GM12873 (cell line): Measurements from ENCODE around the gene CCDC138.

Experiments used
- TF ChIP-seq, protein P1 (sequence below): IDR thresholded peaks from 2 replicates; pipeline ENCODE4 v1.5.1; 2012; ENCODE audit warnings: low read depth, mild to moderate bottlenecking, moderate library complexity, low read length, control low read depth; ENCODE audit not compliant: insufficient read depth; ENCODE audit errors: missing control alignments

Gene CCDC138

GRCh38 chr2:108877506-108877905, 90.9 kb downstream of the CCDC138 start:
- TF ChIP-seq, protein P1, sequence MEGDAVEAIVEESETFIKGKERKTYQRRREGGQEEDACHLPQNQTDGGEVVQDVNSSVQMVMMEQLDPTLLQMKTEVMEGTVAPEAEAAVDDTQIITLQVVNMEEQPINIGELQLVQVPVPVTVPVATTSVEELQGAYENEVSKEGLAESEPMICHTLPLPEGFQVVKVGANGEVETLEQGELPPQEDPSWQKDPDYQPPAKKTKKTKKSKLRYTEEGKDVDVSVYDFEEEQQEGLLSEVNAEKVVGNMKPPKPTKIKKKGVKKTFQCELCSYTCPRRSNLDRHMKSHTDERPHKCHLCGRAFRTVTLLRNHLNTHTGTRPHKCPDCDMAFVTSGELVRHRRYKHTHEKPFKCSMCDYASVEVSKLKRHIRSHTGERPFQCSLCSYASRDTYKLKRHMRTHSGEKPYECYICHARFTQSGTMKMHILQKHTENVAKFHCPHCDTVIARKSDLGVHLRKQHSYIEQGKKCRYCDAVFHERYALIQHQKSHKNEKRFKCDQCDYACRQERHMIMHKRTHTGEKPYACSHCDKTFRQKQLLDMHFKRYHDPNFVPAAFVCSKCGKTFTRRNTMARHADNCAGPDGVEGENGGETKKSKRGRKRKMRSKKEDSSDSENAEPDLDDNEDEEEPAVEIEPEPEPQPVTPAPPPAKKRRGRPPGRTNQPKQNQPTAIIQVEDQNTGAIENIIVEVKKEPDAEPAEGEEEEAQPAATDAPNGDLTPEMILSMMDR: peak; percentile 15

DNA sequence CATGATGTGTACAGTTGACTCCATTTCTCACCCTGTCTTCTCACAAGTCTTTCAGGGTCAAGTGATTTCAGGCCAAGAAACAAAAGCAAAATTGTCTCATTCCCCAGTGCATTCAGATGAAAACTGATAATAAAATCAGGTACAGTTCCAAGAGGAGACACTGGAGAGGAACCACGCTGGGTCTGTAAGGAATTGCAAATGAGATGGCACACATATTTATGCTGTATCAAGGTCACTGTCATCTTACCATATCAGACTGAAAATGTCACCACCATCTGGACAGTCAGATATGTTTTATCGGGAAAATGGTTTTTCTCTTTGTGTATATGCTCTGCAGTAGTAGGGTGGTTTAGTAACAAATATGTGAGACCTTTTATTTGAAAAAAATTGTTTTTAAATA, 91.7 kb downstream of the CCDC138 start:
- TF ChIP-seq, protein P1: no peak

DNA sequence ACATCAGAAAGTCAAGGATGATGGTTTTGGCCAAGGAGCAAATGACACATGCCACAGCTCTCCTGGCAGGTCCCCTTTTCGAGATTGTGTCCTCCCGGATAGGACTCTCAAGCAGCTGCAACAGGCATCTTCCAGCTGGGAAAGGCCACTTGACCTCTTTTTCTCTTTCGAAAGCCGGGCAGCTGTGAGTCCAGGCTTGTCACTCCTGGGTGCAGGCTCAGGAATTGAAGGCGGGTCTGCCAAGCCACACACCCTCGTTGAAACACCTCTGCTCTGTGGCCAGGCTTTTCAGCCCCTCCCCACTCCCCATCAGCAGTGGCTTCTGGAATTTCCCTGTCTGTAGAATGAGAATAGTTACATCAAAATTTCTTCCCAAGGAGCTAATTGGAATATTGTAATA, 98.0 kb downstream of the CCDC138 start:
- TF ChIP-seq, protein P1: no peak

GRCh38 chr2:108889907-108890306, 103.3 kb downstream of the CCDC138 start:
- TF ChIP-seq, protein P1: no peak

DNA sequence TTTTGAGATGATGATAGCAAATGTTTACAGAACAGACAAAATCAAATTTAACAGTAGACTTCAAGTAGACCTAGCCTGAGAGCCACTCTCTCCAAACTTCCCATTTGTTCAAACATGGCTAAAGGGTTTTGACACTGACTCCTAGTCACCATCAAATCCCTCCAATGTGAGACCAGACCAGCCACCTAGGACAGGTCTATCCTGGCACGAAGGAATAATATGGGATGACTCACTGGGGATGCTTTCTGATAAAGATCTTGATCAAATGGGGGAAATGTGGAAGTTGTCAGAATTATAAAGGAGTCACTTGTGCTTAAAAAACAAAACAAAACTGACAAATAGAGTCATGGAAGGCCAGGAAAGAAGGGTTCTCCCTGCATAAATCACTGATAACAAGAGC, 106.7 kb downstream of the CCDC138 start:
- TF ChIP-seq, protein P1: no peak

DNA sequence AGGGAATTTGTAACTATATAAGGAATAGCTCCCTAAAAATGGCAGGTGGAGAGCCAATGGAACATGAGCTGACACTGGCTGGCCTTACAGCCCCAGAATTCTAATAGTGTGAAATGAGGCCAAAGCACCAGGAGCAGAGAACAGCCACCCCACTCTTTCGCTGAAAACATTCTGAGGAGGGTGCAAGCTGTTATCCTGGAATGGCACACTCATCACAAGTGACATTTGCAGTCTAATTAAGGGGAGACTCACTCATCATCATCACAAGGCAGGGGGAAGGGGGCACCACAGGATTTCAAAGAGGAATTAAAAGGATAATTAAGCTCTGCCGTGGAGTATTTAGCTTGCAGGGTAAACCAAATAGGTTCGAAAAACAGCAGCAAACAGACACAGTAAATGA, 108.2 kb downstream of the CCDC138 start:
- TF ChIP-seq, protein P1: no peak

DNA sequence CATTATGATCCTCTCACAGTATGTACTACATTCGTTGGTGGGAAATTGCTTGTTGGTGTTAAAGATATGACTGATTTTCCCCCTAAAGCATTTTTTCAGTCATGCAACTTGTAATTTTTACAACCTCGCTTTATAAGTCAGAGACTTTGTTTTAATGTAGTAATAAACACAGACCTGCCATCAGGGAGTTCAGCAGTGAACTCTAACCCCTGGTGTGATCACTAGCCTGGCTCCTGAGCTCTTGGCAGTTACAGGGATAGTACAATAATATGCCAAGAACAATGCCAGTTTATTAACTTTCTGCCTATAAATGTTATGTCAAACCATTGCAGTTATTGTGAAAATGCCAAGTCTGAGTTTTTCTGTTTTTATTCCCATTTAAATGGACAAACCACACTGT, 108.6 kb downstream of the CCDC138 start:
- TF ChIP-seq, protein P1: no peak

DNA sequence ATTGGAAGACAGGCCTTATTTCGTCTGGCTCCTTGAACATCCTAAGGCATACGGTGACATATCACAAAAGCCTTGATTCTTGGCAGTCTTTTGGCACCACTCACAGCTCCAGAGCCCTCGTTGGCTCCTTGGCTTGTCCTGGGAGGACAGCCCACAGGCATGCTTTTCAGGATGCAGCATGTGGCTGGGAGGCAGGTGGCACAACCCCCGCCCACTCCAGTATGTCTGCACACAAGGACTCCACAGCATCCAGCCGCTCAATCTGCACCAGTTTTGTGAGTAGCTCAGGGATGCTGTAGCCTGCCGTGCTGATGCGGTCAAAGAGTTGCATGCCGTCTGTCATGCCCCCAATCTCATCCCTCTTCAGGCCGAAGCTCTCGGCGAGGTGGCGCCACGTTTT, 110.2 kb downstream of the CCDC138 start:
- TF ChIP-seq, protein P1: no peak
